HUES48 (cell line): ENCODE measurements around the gene KLHL6.

Source experiments
- H3K27ac ChIP-seq: one replicate; pipeline ENCODE4 v1.7.0; 2013; ENCODE audit warnings: low read depth, low read length, inconsistent platforms
- H3K27me3 ChIP-seq: 2 replicates; pipeline ENCODE4 v1.6.1; 2013; ENCODE audit warnings: mild to moderate bottlenecking, low read length; ENCODE audit not compliant: control insufficient read depth, insufficient read depth
- H3K36me3 ChIP-seq: 2 replicates; pipeline ENCODE4 v1.6.1; 2013; ENCODE audit warnings: low read length; ENCODE audit not compliant: control insufficient read depth, insufficient read depth
- H3K4me1 ChIP-seq: 2 replicates; pipeline ENCODE4 v1.6.1; 2013; ENCODE audit warnings: mild to moderate bottlenecking, low read length; ENCODE audit not compliant: control insufficient read depth, insufficient read depth
- H3K4me3 ChIP-seq: 2 replicates; pipeline ENCODE4 v1.5.1; 2013; ENCODE audit warnings: mild to moderate bottlenecking, low read depth, low read length
- H3K9ac ChIP-seq: 2 replicates; pipeline ENCODE4 v1.6.1; 2013; ENCODE audit warnings: mild to moderate bottlenecking, low read depth, low read length, moderate library complexity
- H3K9me3 ChIP-seq: 2 replicates; pipeline ENCODE4 v1.6.1; 2013; ENCODE audit warnings: low read length; ENCODE audit not compliant: control insufficient read depth, insufficient read depth

Gene KLHL6

DNA sequence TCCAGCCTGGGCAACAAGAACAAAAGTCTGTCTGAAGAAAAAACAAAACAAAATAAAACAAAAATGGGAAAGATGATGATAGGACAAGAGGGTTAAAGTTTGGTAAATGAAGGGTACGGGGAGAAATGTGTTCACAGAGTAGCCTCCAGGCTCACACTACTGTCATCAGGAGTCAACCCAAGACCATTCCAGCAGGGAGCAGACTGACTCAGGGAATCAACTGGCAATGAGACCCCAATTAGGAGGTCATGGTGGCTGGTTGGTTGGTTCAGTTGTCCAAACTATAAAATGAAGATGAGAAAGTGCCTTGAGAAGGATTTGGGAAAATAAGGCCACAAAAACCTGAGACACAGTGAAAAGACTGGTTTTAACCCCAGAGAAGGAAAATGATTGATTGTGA lies 51.8 kb downstream of the KLHL6 start:
- Histone ChIP-seq H3K27ac (no peak overlapping the region), H3K4me3 (no peak overlapping the region), H3K36me3 (no peaks in the 10 kb centered on the region), H3K4me1 (no peaks in the 10 kb centered on the region), H3K9me3 (no peaks in the 10 kb centered on the region), H3K9ac (no peak overlapping the region), H3K27me3 (no peaks in the 10 kb centered on the region)

DNA sequence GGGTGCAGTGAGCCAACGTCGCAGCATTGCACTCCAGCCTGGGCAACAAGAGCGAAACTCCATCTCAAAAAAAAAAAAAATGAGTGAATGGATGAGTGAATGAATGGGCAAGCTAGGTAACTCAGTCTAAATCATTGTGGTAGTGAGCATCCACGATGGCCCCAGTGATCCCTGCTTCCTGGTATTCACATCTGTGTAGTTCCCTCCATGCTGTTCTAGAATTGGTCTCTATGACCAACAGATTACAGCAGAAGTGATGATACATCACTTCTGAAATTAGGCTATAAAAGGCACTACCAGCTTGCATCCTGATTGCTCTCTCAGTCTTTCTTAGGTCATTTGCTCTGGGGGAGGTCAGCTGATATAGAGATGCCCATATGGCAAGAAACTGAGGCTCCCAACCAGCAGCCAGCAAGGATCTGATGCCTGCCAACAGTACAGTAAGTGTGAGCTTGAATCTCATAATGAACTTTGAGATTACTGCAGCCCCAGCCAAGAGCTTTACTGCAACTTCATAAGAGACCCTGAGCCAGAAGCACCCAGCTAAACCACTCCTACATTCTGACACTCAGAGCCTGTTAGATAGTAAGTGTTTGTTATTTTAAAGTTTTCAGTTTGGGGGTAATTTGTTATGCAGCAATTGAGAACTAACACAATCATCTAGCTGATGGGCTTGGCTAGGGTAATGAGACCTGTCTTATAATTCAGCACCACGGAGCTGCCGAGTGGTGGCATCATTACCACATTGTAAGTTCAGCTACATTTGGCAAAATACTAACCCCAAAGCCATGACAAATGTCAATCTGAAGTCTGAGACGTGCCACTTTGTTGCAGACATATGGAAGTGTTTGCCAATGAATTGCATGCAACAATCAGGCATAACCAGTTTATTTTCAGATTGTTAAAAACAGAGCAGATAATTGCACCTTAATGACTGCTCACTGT lies 53.0 kb downstream of the KLHL6 start:
- H3K27me3 ChIP-seq = no peaks in the 10 kb centered on the region
- no peaks in the 10 kb centered on the region for H3K9me3 ChIP-seq
- H3K4me1 ChIP-seq = no peaks in the 10 kb centered on the region
- H3K9ac ChIP-seq = no peak overlapping the region
- H3K4me3 ChIP-seq = no peak overlapping the region
- no peak overlapping the region for H3K27ac ChIP-seq
- H3K36me3 ChIP-seq = no peaks in the 10 kb centered on the region

DNA sequence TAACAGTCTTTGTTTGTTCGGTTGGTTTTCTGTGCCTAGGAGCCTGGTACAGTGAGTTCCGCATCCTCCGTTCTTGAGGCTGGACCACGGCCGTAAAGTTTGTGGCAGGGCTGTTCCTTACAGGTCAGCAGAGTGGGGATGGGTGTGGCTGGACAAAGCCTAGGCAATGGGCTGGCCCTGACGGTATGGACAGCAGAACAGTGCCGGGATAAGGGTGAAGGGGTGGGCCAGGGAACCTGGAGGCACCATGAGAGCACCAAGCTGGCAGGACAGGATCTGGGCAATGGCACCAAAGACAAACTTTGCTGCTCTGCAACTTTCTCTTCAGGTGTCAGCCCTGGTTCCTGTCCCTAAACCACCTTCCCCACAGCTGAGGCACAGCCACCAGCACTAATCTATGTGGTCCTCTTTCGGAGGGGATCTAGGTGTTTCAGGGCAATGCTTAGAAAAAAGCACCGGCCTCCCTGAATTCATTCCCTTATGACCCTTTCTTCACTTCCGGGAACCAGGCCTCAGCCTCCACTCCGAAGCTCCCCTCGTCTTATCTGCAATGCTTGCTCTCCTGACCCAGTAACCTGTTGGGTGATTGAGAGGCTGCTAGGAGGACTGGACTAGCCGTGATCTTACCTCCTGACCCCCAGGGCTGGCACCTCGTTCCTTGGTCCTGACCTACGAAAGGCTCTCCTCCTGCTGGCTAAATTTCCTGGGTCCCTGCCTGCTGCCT lies 54.4 kb downstream of the KLHL6 start:
- Histone ChIP-seq H3K36me3 (no peaks in the 10 kb centered on the region), H3K9me3 (no peaks in the 10 kb centered on the region), H3K27me3 (no peaks in the 10 kb centered on the region), H3K9ac (no peak overlapping the region), H3K27ac (no peak overlapping the region), H3K4me3 (no peak overlapping the region), H3K4me1 (no peaks in the 10 kb centered on the region)

DNA sequence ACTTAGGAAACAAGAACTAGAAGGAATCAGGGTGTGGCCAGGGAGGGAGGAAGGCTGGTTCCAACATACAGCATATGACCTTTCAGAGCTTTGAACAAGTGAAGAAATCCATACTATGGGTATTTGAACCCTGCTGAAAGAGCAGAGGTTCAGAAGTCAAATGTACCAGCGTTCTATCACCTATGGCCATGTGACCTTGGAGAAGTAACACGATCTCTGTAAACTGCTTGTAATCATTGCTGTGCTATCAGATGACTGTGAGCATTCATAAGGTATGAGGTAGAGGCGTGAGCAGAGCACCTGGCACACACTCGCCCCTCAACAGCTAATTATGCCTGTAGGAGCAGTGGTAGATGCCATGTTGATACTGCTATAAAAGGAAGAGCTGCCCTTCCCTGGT lies 55.2 kb downstream of the KLHL6 start:
- Histone ChIP-seq H3K36me3 (no peaks in the 10 kb centered on the region), H3K27me3 (no peaks in the 10 kb centered on the region), H3K27ac (no peak overlapping the region), H3K9ac (no peak overlapping the region), H3K9me3 (no peaks in the 10 kb centered on the region), H3K4me1 (no peaks in the 10 kb centered on the region), H3K4me3 (no peak overlapping the region)

DNA sequence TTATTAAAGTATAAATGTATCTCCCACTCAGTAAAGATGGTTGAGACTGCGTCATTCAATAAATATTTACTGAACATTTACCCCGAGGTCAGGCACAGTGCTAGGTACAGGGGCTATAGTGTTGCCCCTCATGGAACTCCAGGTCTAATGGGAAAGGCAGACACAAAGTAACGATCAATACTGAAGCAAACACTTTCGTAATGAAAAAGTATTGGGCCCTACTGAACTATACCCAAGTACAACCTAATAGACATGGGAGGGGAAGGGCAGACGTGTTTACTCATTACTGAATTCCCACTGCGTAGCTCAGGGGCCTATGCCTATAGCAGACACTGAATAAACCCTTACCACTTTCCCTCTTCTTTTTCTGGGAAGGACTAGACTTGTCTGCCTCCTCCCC lies 56.9 kb downstream of the KLHL6 start:
- Histone ChIP-seq H3K27me3 (no peaks in the 10 kb centered on the region), H3K27ac (no peak overlapping the region), H3K9ac (no peak overlapping the region), H3K9me3 (no peaks in the 10 kb centered on the region), H3K36me3 (no peaks in the 10 kb centered on the region), H3K4me3 (no peak overlapping the region), H3K4me1 (no peaks in the 10 kb centered on the region)

DNA sequence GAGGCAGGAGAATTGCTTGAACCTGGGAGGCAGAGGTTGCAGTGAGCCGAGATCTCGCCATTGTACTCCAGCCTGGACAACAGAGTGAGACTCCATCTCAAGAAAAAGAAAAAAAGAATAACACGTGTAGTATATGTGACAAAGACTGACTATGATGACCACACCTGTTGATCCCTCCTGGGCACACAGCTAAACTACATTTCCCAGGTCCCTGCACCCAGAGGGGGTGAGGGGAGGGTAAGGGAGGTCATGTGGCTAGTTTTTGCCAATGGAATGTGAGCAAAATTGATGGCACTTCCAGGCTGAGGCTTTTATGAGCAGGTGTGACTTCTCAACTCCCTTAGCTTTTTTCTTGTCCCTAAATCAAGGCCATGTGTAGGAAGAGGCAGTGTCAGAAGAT lies 58.2 kb downstream of the KLHL6 start:
- Histone ChIP-seq H3K9me3 (no peaks in the 10 kb centered on the region), H3K27ac (no peak overlapping the region), H3K9ac (no peak overlapping the region), H3K27me3 (no peaks in the 10 kb centered on the region), H3K4me1 (no peaks in the 10 kb centered on the region), H3K4me3 (no peak overlapping the region), H3K36me3 (no peaks in the 10 kb centered on the region)

DNA sequence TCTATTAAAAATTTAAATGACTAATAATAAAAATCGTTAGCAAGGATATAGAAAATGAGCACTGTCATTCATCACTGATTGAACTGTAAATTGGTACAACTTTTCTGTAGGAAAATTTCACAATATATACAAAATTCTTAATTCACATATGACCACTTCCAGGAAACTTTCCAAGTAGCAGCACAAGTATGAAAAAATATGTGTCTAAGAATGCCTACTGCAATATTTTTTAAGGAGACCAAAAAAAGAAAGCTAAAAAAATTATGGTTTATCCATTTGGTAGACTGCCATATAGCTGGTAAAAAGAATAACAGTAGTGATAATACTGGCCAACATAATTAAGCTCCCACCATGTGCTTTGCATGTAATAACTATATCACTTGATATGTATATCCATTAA lies 59.2 kb downstream of the KLHL6 start:
- no peaks in the 10 kb centered on the region for H3K4me1 ChIP-seq
- no peaks in the 10 kb centered on the region for H3K27me3 ChIP-seq
- no peak overlapping the region for H3K9ac ChIP-seq
- no peaks in the 10 kb centered on the region for H3K36me3 ChIP-seq
- no peak overlapping the region for H3K4me3 ChIP-seq
- no peaks in the 10 kb centered on the region for H3K9me3 ChIP-seq
- no peak overlapping the region for H3K27ac ChIP-seq

DNA sequence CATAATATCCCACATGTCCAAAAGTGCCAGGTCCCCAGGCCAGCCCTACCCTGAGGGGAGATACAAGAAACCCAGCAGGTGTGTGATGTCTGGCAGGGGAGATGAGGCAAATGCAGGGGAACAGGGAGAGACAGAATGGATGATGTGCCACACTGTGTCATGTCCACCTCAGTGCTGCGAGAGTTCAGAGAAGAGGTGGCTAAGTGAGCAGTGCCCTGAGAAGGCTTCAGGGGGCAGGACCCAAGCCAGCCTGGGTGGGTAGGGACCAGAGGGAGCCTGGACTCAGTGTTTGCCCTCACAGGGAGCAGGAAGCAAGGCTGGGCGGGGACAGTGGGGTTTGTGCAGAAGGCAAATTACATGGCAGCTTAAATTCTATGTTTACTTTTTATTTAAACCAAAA lies 61.2 kb downstream of the KLHL6 start:
- peaks cover 8% of the 10 kb centered on the region; the same call in 1 of the 2 replicates for H3K4me1 ChIP-seq
- H3K9ac ChIP-seq = no peak overlapping the region
- H3K36me3 ChIP-seq = no peaks in the 10 kb centered on the region
- no peaks in the 10 kb centered on the region for H3K27me3 ChIP-seq
- H3K27ac ChIP-seq = no peak overlapping the region
- H3K4me3 ChIP-seq = no peak overlapping the region
- H3K9me3 ChIP-seq = no peaks in the 10 kb centered on the region

DNA sequence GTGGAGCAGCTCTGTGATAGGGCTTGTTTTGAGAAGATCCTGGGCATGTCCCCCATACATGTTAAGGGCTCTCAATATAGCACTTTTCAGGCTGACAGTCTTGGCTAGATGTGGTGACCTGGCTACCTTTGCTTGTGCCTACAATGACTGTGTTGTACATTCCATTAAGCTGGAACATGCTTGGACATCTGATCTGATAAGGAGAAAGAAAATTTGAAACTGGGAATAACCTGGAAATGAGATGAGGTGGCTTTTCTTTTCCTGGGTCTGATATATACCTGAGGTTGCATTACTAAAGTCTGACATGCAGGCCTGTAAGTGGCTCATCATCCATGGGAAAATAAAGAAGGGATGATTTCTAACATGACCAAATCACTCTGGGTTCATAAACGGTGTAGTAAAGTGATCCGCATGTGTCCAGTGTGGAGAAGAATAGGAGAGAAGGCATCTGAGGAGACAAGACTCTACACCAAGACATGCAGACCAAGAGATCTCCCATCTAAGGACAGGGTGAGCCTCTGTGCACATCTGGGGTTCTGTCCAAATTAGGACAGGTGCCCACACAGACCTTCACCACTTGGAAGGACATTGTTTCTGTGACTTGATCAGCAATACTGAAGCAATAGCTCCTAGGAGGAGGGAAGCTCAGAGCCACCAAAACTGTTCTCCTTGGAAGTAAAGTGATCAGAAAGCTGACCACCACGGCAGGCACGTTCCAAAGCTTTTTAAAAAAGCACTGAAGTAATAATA lies 62.0 kb downstream of the KLHL6 start:
- Histone ChIP-seq H3K4me3 (no peak overlapping the region), H3K9ac (no peak overlapping the region), H3K27ac (no peak overlapping the region), H3K36me3 (no peaks in the 10 kb centered on the region), H3K4me1 (peaks cover 8% of the 10 kb centered on the region; the same call in 1 of the 2 replicates), H3K27me3 (no peaks in the 10 kb centered on the region), H3K9me3 (no peaks in the 10 kb centered on the region)

DNA sequence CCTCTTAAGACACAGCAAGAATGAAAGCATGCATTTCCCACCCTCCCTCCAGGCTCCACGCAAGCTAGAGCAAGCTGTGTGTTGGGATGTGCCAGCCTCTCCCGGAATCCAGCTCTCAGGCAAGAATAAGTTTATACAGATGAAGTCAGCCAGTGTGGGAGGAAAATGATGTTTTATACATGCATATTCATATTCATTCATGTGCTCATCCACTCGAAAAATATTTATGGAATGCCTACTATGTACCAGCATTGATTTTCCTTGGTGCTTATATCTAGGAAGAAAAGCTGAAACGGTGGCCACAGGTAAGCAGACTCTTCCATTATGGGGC lies 62.7 kb downstream of the KLHL6 start:
- Histone ChIP-seq H3K27ac (no peak overlapping the region), H3K4me3 (no peak overlapping the region), H3K9ac (no peak overlapping the region), H3K27me3 (no peaks in the 10 kb centered on the region), H3K36me3 (no peaks in the 10 kb centered on the region), H3K4me1 (peaks cover 8% of the 10 kb centered on the region; the same call in 1 of the 2 replicates), H3K9me3 (no peaks in the 10 kb centered on the region)
